H9 (cell line): ENCODE measurements around the gene FAM3A. TPM values are rescaled to one million over a fixed set of nuclear protein-coding genes. Genes with fewer than 3 reads are reported as not detected.
"Not testable (repeated sequence)": the region's sequence is repeated elsewhere in the genome, so short reads cannot be mapped to it uniquely, and the experiment has no call there.

Experiments
- DNase-seq: peaks from one replicate; pipeline ENCODE4 v3.0.0-alpha.2; 2017
- H2AFZ ChIP-seq: one replicate; pipeline ENCODE4 v1.6.1; 2013; ENCODE audit warnings: mild to moderate bottlenecking, low read length, control low read depth, moderate library complexity
- H2AK5ac ChIP-seq: 2 replicates; pipeline ENCODE4 v1.6.1; 2013; ENCODE audit warnings: low read length, control low read depth, mixed read lengths; ENCODE audit not compliant: insufficient read length
- H2BK120ac ChIP-seq: one replicate; pipeline ENCODE4 v1.6.1; 2013; ENCODE audit warnings: low read depth, mild to moderate bottlenecking, low read length, control low read depth, inconsistent platforms; ENCODE audit not compliant: poor library complexity, severe bottlenecking
- H2BK12ac ChIP-seq: 2 replicates; pipeline ENCODE4 v1.6.1; 2013; ENCODE audit warnings: low read length, control low read depth, mixed read lengths, low read depth; ENCODE audit not compliant: insufficient read length
- H2BK15ac ChIP-seq: 2 replicates; pipeline ENCODE4 v1.6.1; 2013; ENCODE audit warnings: low read depth, low read length, control low read depth
- H2BK20ac ChIP-seq: one replicate; pipeline ENCODE4 v1.6.1; 2013; ENCODE audit warnings: low read depth, mild to moderate bottlenecking, low read length, control low read depth, inconsistent platforms; ENCODE audit not compliant: poor library complexity, severe bottlenecking
- H2BK5ac ChIP-seq: 2 replicates; pipeline ENCODE4 v1.6.1; 2013; ENCODE audit warnings: low read length, control low read depth, mixed read lengths; ENCODE audit not compliant: insufficient read length
- H3K14ac ChIP-seq: 2 replicates; pipeline ENCODE4 v1.6.1; 2013; ENCODE audit warnings: low read length, control low read depth; ENCODE audit not compliant: insufficient read depth
- H3K18ac ChIP-seq: 2 replicates; pipeline ENCODE4 v1.6.1; 2013; ENCODE audit warnings: low read depth, mild to moderate bottlenecking, mixed read lengths, low read length, control low read depth; ENCODE audit not compliant: insufficient read length
- H3K23ac ChIP-seq: 2 replicates; pipeline ENCODE4 v1.6.1; 2013; ENCODE audit warnings: low read length, control low read depth, mixed read lengths, low read depth; ENCODE audit not compliant: insufficient read length
- H3K23me2 ChIP-seq: 2 replicates; pipeline ENCODE4 v1.6.1; 2013; ENCODE audit warnings: low read depth, mild to moderate bottlenecking, mixed read lengths, low read length, control low read depth; ENCODE audit not compliant: insufficient read length, poor library complexity, severe bottlenecking
- H3K27ac ChIP-seq: 2 replicates; pipeline ENCODE4 v1.5.1; 2013; ENCODE audit warnings: low read length, control low read depth, mixed read lengths, low read depth; ENCODE audit not compliant: insufficient read length
- H3K27me3 ChIP-seq: 2 replicates; pipeline ENCODE4 v1.6.1; 2013; ENCODE audit warnings: low read length, control low read depth, inconsistent platforms; ENCODE audit not compliant: insufficient read depth
- H3K4ac ChIP-seq: 2 replicates; pipeline ENCODE4 v1.6.1; 2013; ENCODE audit warnings: low read depth, mild to moderate bottlenecking, control low read depth, inconsistent platforms, low read length, moderate library complexity
- H3K4me1 ChIP-seq: 2 replicates; pipeline ENCODE4 v1.6.1; 2013; ENCODE audit warnings: low read length, control low read depth, inconsistent platforms; ENCODE audit not compliant: insufficient read depth
- H3K4me2 ChIP-seq: 2 replicates; pipeline ENCODE4 v1.6.1; 2013; ENCODE audit warnings: low read length, control low read depth, mixed read lengths; ENCODE audit not compliant: insufficient read length, insufficient read depth
- H3K56ac ChIP-seq: 2 replicates; pipeline ENCODE4 v1.6.1; 2013; ENCODE audit warnings: low read depth, mild to moderate bottlenecking, mixed read lengths, low read length, control low read depth; ENCODE audit not compliant: insufficient read length
- H3K79me1 ChIP-seq: 2 replicates; pipeline ENCODE4 v1.6.1; 2013; ENCODE audit warnings: low read depth, mild to moderate bottlenecking, moderate library complexity, low read length, control low read depth, inconsistent platforms; ENCODE audit not compliant: insufficient read depth, poor library complexity, severe bottlenecking
- H3K79me2 ChIP-seq: 2 replicates; pipeline ENCODE4 v1.6.1; 2013; ENCODE audit warnings: low read length, control low read depth, inconsistent platforms; ENCODE audit not compliant: insufficient read depth
- H3K9ac ChIP-seq: 2 replicates; pipeline ENCODE4 v1.6.1; 2013; ENCODE audit warnings: low read length, control low read depth, mixed read lengths; ENCODE audit not compliant: insufficient read length; ENCODE audit errors: extremely low read depth
- H3K9me3 ChIP-seq: one replicate; pipeline ENCODE4 v1.6.1; 2013; ENCODE audit warnings: low read depth, low read length, inconsistent platforms; ENCODE audit not compliant: control insufficient read depth
- H3T11ph ChIP-seq: one replicate; pipeline ENCODE4 v1.6.1; 2013; ENCODE audit warnings: mild to moderate bottlenecking, low read length, control low read depth, inconsistent platforms
- H4K20me1 ChIP-seq: one replicate; pipeline ENCODE4 v1.6.1; 2013; ENCODE audit not compliant: control insufficient read depth, insufficient read length, insufficient read depth
- H4K5ac ChIP-seq: 2 replicates; pipeline ENCODE4 v1.6.1; 2013; ENCODE audit warnings: low read depth, mild to moderate bottlenecking, mixed read lengths, low read length, control low read depth; ENCODE audit not compliant: insufficient read length
- H4K8ac ChIP-seq: replicated peaks from 2 replicates; pipeline ENCODE4 v1.6.1; 2013; ENCODE audit warnings: low read length, control low read depth, mixed read lengths, low read depth; ENCODE audit not compliant: insufficient read length
- H4K91ac ChIP-seq: 2 replicates; pipeline ENCODE4 v1.6.1; 2013; ENCODE audit warnings: low read depth, mild to moderate bottlenecking, moderate library complexity, mixed read lengths, low read length, control low read depth; ENCODE audit not compliant: insufficient read length
- H3K27ac Mint-ChIP-seq, 3 experiments: 2 replicates in 2 of 3; 3 replicates in 1 of 3; pipeline ENCODE4 v1.8.0; 2020 to 2021; ENCODE audit warnings: mixed read lengths in 3 of 3, mild to moderate bottlenecking in 1 of 3, moderate library complexity in 1 of 3
- H3K27me3 Mint-ChIP-seq: 2 replicates; pipeline ENCODE4 v1.8.0; 2021; ENCODE audit warnings: low read depth, mild to moderate bottlenecking, moderate library complexity, mixed read lengths
- H3K36me3 Mint-ChIP-seq, 3 experiments: 2 replicates in 2 of 3; 3 replicates in 1 of 3; pipeline ENCODE4 v1.8.0; 2020 to 2021; ENCODE audit warnings: low read depth in 3 of 3, mixed read lengths in 3 of 3; ENCODE audit not compliant: insufficient read depth in 1 of 3
- H3K4me1 Mint-ChIP-seq, 2 experiments: 2 replicates each; pipeline ENCODE4 v1.8.0; 2020; ENCODE audit warnings: mixed read lengths in 2 of 2
- H3K4me3 Mint-ChIP-seq, 2 experiments: 2 replicates in 1 of 2; 3 replicates in 1 of 2; pipeline ENCODE4 v1.8.0; 2020 to 2021; ENCODE audit warnings: mild to moderate bottlenecking in 2 of 2, mixed read lengths in 2 of 2, moderate library complexity in 1 of 2
- H3K9me3 Mint-ChIP-seq, 2 experiments: 2 replicates in 1 of 2; 3 replicates in 1 of 2; pipeline ENCODE4 v1.8.0; 2020; ENCODE audit warnings: mild to moderate bottlenecking in 2 of 2, mixed read lengths in 2 of 2, moderate library complexity in 1 of 2
- WGBS: extraction: QIAGEN DNeasy Blood & Tissue Kit; methylation state at CpG from one replicate; pipeline ENCODE4 v1.1.7; 2013; ENCODE audit warnings: missing lambda C conversion rate, low lambda C conversion rate, mixed read lengths; ENCODE audit not compliant: insufficient read length; ENCODE audit errors: extremely low coverage; 5-methylcytosine and 5-hydroxymethylcytosine counted together
- total RNA-seq: library from RNA; stranded (reverse); gene quantifications from 2 replicates; pipeline ENCODE4 v1.2.1, GENCODE V29; 2021

FAM3A gene
- total RNA-seq, 1 experiment from 2014 or later: 22.8 TPM

- not testable (repeated sequence) for H3K79me2 ChIP-seq, H2BK20ac ChIP-seq, H3K4me2 ChIP-seq, H4K20me1 ChIP-seq, H2AK5ac ChIP-seq, H3K4me3 Mint-ChIP-seq, H2BK120ac ChIP-seq, H3K4ac ChIP-seq, H3K9ac ChIP-seq, H3K56ac ChIP-seq, H3K27ac Mint-ChIP-seq, H4K5ac ChIP-seq, H3K9me3 ChIP-seq, H3K27me3 Mint-ChIP-seq, DNase-seq, H2BK12ac ChIP-seq, H3K9me3 Mint-ChIP-seq, H3K27me3 ChIP-seq, H3K23ac ChIP-seq, H3K4me1 ChIP-seq, H3K18ac ChIP-seq, H3K23me2 ChIP-seq, H3K14ac ChIP-seq, H3K79me1 ChIP-seq, H3K27ac ChIP-seq, H4K91ac ChIP-seq, H3T11ph ChIP-seq, H2AFZ ChIP-seq, H3K36me3 Mint-ChIP-seq, H2BK5ac ChIP-seq, H4K8ac ChIP-seq, H3K4me1 Mint-ChIP-seq, H2BK15ac ChIP-seq
- no CpG with 5 or more reads among the region's 31 CpGs for WGBS
These were observed 44.3 kb upstream of the FAM3A start for GRCh38 chrX:154560326-154560725.

- not testable (repeated sequence) for H2BK20ac ChIP-seq, H4K5ac ChIP-seq, H3K9ac ChIP-seq, DNase-seq, H4K20me1 ChIP-seq, H2BK15ac ChIP-seq, H3K27me3 Mint-ChIP-seq, H3K27ac Mint-ChIP-seq, H3K79me1 ChIP-seq, H2AFZ ChIP-seq, H4K91ac ChIP-seq, H3K79me2 ChIP-seq, H3K4me1 Mint-ChIP-seq, H3T11ph ChIP-seq, H2BK5ac ChIP-seq, H3K18ac ChIP-seq, H2BK120ac ChIP-seq, H3K14ac ChIP-seq, H2AK5ac ChIP-seq, H3K4me3 Mint-ChIP-seq, H3K4me2 ChIP-seq, H3K23me2 ChIP-seq, H3K56ac ChIP-seq, H3K27ac ChIP-seq, H3K4me1 ChIP-seq, H2BK12ac ChIP-seq, H3K23ac ChIP-seq, H4K8ac ChIP-seq, H3K27me3 ChIP-seq, H3K9me3 ChIP-seq, H3K4ac ChIP-seq
- Mint-ChIP-seq H3K9me3 (peaks cover 17% of the 10 kb centered on the region in 2 experiments), H3K36me3 (peaks cover 9 to 17% (median 10%) of the 10 kb centered on the region in 3 experiments)
- no CpG with 5 or more reads among the region's 21 CpGs for WGBS
These were observed 42.9 kb upstream of the FAM3A start for GRCh38 chrX:154558896-154559295.
